Stimulated activated CD4-positive, alpha-beta T cell treated with anti-CD3 and anti-CD28 coated beads, Interleukin-2, amount 100 ng/mL, for 48 hours (primary cell): ENCODE measurements around the gene MELTF.

Source experiments
- DNase-seq, 2 donors: peaks; one replicate each; pipeline ENCODE4 v3.0.0-alpha.2; 2020

The MELTF gene

DNA sequence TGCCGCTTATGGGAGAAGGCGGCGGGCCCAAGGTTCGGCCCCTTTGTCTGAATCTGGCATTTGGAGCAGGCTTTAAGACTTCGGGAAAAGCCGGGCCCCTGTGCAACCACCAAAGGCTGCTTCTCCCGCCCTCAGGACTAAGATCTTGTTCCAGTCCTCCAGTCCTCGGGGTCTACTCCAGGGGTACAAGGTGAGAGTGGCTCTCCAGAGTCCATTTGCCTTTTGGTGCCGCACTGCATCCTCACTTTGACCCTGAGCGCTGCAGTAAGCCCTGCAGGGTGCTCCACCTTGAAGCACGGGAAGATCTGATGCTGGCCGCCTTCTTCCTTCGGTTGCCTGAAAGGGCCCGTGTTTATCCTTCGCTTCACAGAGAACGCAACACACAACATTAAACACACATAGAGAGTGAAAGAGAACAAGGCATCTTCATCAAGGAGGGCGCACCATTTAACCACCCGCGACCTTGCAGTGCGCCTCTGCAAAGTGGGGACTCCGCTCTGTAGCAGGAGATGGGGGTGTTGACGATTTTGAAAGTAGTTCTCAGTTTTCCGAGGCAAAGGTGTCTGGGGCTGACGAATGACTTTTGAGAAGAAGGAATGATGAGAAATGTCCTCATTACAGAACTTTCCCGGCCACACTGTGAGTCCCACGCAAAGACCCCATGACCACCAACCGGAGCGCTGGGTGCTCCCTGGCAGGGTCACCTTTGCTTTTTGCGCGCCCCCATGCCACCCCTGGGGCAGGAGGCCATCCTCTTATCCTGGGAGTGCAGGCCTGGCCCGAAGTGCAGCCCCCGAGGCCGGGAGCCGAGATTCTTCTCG, 62.0 kb downstream of the MELTF start:
- no peak for DNase-seq

DNA sequence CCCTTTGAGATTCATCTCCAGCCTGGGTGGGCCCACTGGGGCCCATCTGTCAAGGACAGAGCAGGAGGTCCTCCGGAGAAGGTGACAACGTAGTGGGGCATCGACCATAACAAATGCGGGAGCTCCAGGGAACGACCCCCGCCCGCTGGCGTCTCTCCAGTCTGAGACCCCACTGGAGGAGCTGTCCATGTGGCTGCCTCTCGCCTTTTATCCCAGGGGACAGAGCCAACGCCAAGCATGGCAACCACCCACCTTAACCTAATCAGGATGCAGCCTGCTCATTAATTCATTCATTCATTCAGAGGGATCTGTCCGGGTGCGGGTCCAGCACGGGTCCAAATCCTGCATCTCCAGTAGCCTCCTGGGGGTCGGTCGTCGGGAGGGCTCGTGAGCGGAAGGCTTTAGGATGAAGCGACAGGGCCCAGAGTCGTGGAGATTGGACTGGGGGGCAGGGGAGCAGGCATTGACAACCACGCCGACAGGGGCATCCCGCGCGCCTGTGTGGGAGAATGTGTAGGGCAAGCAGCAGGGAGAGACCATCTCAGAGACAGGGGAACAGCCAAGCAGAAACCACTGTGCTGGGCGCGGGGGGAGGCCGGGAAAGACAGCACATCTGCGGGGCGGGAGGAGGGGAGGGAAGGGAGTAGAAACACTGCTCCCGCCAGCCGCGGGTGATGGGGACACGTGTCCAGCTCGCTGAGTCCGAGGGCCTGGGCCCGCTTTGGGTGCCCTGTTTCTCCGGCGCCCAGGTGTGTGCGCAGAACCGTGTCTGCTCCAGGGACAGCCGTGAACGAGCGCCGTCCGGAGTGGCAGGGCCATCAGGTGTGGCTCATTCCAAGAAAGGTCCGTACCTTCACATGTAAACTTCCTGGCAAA, 62.9 kb downstream of the MELTF start:
- no peak for DNase-seq

DNA sequence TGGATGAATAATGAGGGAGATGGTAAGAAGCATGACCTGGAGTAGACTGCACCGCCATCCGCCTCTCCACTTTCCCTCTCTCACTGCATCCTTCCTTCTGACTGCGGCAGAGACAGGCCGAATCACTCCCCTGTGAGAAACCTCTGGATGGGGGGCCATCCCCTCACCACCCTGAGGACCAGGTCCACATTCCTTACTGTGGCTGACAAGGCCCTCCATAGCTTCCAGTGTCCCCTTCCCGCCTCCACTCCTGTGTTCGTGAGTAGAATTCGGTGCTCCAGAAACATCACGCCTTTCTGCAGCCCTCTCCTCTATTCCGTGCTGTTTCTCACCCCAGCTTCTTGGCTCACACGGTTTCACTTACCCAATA, 63.8 kb downstream of the MELTF start:
- DNase-seq: no peak

DNA sequence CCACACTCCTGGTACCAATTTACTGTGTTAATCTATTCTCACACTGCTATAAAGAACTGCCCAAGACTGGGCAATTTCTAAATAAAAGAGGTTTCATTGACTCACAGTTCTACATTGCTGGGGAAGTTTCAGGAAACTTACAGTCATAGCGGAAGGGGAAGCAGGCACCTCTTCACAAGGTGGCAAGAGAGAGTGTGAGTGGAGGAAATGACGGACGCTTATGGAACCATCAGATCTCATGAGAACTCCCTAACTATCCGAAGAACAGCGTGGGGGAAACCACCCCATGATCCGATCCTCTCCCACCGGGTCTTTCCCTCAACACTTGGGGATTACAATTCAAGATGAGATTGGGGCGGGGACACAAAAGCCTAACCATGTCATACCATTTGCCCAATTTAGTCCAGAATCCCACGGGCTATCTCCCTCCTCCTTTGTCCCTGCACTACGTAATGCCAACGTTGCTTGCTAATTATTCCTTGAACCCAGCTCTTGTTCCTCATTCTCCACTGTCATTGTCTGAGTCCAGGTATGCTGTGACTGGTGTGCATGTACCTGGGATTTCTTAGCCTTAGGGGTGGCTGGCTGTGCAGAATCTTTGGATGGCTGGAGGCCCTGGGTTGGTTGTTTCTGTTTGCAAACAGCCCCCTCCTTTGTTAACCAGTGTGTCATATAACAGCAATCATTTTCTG, 64.4 kb downstream of the MELTF start:
- DNase-seq: no peak

DNA sequence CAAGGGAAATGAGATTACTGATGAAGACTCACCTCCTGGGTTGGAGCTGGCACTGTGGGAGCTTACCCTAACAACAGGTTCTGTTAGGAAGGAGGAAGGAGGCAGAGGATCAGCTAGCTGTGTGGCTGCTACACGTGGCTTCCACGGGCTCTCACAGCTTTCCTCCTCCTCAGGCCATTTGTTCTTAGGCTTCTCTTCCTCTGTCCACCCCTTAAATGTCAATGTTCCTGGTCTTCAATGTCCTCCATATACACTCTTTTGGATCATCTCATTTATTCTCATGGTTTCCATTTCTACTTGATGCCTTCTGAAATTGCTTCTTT, 66.0 kb downstream of the MELTF start:
- DNase-seq: no peak

DNA sequence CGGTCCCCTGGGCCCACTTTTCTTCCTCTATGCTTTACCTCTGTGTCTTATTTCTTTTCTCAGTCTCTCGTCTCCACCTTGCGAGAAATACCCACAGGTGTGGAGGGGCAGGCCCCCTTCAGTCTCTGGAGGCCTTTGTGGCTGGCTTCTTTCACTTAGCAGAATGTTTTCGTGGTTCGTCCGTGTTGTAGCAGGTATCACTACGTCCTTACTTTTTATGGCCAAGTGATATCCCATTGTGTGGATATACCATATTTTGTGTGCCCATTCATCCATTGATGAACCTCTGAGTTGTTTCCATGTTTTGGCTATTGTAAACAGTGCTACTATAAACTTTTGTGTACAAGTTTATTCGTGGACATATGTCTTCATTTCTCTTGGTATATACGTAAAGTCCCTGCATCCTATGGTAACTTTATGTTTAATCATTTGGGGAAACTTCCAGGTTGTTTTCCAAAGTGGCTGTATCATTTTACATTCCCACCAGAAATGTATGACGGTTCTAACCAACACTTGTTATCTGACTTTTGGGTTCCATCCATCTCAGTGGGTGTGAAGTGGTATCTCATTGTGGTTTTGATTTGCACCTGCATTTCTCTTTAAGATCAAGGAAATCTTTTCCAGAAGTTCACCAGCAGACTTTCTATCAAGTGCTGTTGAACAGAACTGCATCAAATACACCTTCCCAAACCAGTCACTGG, 66.5 kb downstream of the MELTF start:
- DNase-seq: no peak

DNA sequence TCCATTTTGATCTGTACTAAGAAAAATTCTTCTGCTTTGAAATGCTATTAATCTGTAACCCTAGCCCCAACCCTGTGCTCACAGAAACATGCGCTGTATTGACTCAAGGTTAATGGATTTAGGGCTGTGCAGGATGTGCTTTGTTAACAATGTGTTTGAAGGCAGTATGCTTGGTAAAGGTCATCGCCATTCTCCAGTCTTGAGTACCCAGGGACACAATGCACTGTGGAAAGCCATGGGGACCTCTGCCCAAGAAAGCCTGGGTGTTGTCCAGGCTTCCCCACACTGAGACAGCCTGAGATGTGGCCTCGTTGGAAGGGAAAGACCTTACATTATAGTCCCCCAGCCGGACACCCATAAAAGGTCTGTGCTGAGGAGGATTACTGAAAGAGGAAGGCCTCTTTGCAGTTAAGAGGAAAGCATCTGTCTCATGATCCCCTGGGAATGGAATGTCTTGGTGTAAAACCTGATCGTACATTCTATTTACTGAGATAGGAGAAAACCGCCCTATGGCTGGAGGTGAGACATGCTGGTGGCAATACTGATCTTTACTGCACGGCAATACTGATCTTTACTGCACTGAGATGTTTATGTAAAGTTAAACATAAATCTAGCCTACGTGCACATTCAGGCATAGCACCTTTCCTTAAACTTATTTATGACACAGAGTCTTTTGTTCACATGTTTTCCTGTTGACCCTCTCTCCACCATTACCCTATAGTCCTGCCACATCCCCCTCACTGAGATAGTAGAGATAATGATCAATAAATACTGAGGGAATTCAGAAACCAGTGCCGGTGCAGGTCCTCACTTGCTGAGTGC, 67.3 kb downstream of the MELTF start:
- DNase-seq: no peak

DNA sequence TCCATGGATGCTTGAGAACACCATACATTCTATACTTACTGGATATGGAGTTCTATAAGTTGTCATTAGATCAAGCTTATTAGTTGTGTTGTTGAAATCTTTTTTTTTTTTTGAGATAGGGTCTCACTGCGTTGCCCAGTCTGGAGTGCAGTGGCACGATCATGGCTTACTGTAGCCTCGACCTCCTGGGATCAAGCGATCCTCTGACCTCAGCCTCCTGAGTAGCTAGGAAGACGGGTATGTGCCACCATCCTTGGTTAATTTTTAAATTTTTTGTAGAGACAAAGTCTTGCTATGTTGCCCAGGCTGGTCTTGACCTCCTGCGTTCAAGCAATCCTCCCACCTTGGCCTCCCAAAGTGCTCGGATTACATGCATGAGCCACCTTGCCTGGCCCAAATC, 74.8 kb downstream of the MELTF start:
- DNase-seq: no peak
